NCI-H774 (cell line): ENCODE measurements around the gene ASB7.
"Not testable (repeated sequence)": the region's sequence is repeated elsewhere in the genome, so short reads cannot be mapped to it uniquely, and the experiment has no call there.

Experiments used
- DNase-seq: peaks from one replicate; lab custom pipeline; 2025; lab: John Stamatoyannopoulos, UW

Gene ASB7

DNA sequence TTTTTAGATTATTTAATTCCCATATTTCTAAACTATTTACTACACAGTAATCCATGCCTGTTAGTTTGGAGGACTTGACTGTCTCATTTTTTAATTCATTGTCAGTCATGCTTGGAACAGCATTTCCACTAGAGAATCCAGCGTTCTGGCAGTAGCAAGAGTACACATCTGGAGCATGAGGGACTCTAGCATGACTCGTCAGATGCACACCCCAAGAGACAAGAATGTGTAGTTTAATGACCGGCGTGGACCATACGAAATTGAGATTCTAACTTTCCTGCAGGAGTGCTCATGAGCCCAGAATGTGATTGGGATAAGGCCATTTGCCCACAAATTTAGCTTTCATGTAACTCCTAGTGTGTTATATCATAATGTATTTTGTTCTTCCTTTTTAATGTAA, 48.9 kb downstream of the ASB7 start:
- DNase-seq, result no peak

DNA sequence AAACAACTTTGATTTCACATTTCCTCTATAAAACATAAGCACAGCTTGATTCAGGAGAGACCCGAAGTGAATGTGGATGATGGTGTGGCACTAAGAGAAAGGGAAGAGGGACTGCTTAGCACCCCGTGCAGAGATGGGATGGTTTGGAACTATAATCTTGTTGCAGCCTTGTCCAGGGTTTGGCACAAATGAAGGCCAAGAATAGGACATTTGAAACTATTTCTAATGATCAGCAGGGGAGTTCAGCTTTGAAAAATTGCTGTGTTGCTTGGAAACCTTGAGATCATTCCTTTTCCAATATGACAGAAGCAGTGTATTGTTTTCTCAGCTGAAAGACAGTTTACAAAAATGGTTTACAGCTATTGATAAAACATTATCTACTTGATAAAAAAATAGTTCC, 49.7 kb downstream of the ASB7 start:
- no peak for DNase-seq

DNA sequence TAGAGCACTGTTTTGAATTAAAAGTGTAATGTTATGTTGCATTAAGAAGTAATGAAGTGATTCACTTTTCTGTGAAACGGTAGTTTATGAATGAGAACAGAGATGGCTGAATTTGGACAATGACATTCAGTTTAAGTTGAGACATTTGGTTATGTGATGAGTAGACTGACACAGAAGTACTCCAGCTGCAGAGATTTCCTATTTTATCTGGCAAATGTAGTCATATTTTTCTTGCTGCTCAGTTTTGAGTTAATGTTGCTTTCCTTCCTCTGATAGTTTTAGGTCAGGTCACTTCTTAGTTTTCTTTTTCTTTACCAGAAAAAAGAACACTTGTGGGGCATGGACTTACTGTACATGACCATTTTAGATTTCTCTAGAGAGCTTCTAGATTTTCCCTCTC, 51.2 kb downstream of the ASB7 start:
- DNase-seq, result no peak

DNA sequence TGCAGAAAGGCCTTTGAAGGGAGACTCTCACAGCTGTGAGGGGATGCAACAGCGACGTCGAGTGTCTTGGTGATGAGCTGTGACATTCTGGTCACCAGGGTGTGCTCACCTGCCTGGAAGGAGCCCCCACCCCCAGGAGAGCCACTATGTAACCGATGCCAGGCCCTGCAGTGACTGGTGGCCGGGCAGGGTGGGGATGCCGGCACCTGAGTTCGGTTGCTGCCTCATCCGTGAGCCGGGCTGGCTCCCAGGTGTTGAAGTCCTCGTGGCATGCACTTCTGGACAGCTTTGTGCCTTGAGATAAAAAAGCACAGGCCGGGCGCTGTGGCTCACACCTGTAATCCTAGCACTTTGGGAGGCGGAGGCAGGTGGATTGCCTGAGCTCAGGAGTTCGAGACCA, 56.5 kb downstream of the ASB7 start:
- DNase-seq, result no peak

DNA sequence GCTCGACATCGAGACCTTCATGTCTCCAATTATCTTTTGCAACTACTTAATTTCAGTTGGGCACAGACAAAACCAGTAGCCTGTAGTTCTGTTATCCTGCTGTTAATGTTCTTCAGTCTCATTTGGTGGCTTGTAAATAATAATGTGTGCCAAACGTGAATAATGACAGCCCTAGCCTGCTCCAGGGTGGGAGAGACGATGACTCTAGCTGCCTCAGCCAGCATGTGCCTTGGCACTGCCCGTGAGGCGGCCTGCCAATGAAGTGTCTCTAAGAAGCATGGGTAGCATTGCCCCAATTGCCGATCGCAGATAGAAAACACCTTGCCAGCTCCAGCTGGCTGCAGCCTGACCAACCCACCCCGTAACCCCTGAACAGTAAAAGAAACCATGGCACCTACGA, 58.8 kb downstream of the ASB7 start:
- DNase-seq, result no peak

DNA sequence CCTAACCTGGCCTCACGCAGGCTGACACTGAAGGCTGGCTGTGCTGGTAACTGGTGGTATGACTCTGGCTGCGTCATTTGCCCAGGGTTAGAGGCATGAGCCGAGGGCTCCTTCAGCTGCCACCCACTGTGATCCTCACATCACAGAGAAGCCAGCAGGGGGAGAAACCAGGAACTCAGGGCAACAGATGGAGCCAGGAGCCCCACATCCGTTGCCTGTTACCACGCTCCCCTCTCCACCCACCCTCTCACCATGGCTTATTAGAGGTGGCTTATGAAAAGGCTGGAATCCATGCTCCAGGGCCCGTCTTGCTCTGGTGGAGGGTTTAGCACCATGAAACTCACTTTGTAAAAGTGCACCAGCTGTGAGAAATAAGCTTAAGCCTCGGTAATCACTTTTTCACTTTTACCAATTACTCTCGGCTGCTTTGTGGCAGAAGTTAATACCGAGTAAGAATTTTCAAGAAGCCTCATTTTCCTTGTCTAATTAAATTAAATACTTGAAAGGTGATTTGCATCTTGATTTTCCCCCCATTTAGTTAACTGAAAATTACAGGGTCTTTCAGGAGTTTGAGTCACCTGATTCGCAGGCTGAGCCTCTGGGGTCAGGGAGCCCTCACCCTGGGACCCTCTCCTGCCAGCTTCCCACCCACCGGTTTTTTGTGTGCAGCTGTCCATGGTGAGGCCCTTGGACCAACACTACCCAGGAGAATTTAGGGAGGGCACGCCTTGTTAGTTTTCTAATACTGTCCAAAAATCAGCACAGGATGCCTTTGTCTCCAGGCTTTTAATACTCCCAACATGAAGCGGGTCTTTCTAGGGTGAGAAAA, 60.9 kb downstream of the ASB7 start:
- no peak for DNase-seq

DNA sequence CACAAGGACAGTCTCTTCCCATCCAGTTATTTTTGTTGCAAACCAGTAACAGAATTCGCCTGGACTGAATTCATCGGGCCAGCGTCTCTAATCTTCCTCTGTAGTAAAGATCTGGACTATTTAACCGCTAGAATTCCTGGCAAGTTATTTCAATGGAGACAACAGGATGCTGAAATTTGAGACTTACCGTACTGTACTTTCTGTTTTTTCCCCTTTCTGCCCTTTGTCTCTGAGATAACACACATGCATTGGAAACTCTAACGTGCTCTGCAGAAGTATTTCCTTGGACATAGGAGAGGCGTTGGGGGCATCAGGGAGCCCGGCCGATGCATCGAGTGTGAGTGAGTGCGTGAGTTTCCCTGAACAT, 61.5 kb downstream of the ASB7 start:
- DNase-seq, result no peak

DNA sequence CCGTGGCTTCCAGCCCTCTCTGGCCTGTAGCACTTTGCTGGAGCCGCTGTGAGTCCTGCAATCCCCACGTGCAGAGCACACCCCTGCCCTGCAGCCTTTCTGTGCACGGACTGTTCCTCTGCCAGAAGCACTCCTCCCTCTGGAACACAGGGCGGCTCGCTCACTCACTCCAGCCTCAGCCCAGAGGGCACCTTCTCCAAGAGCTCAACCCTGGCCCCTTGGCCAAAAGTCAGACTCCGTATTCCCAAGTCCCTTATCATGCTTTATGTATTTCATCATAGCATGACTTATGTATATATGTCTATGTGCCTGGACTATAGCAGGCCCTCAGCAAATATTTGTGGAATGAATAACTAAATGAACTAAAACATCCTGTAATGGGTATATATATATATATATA, 63.2 kb downstream of the ASB7 start:
- no peak for DNase-seq

DNA sequence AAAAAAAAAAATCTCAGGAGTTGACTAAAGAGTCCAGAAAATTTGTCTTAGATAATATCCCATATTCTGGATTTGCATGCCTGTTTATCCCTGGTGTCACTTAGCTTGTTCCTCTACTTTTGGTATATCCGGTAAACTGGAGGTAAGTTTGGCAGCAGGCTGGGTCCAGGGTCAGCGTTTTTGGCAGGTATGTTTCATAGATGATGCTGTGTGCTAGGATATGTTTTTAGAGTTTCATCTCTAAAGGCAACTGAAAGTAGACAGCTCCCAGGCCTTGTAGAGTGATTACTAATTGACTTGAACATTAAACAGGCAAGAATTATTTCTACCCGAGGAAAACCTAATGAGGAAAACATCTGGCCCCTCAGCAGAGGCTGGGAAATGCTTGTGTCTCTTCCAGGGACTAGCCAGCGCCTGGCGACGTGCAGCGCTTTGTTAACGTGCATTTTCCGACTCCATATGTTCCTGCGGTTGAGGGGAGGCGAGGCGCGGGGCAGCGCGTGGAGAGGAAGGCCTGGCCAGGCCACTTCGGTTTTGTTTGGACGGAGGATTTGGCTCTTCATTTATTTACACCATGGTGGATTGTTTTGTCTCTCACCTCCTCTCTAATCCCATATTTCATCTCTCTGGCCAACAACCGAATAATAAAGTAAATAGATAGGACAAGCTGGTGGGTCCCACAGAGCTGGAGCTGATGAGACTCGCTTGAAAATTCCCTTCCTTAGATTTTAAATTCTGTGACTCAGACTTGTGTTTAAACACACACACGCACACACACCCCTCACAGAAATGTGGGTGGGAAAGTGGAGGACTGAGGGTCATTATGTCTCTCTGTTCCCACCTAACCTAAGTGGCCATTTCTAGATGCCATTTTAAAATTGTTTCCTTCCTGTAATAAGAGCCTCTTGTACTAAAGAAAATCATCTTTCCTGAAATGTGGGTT, 65.3 kb downstream of the ASB7 start:
- no peak for DNase-seq

DNA sequence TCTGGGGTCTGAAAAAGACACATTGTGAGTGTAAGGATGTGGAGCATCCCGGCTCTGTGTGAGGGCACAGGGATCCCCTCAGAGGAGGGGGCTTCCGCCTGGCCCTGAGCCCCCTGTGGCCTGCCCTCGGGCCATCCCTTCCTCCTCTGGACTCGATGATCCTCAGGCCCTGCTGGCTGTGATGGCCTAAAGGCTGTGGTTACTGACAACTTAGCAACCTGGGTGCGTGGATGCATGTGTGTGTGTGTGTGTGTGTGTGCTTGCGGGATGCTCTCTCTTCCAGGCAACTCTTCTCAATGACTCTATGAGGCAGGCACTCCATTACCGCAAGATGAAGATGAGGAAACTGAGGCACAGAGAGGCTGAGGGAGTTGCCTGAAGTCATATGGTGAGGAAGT, 66.0 kb downstream of the ASB7 start:
- no peak for DNase-seq

DNA sequence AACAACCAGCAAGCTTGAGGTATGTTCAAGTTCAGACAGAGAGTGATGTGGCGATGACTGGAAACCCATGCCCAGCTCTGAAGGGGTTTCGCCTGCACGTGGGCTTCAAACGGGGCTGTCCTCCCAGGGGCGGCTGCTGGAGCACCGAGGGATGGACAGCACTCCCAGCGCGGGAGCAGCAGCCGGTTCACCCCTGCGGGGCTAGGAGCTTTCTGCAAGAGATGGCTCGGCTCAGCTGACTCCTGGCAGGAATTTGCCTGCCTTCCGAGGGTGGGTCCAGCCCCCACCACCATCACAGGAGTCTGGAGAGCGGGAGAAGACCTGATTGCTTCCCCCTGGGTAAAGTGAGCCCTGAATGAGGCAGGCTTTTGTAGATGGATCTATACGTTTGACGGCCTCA, 66.9 kb downstream of the ASB7 start:
- no peak for DNase-seq

DNA sequence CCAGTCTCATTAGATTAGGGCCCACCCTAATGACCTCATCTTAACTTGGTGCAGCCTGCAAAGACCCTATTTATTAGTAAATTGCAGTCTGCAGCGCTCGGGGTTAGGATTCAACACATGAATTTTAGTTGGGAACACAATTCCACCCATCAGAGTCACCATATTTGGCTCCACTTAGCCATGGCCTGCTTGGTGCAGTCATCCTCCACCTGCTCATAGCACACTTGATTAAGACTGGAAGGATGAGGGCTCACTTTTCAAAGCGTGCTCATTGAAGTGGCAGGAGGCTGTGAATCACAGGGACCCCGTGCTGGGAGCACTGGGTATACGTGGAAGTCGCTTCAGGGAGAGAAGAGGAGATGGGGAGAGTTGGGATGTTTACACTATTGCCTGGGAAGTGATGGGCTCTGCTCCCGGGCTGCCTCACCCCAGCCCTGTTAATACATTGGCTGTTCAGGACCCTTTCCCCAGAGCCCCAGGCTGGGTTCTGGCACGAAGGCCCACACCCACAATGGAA, 68.2 kb downstream of the ASB7 start:
- no peak for DNase-seq

DNA sequence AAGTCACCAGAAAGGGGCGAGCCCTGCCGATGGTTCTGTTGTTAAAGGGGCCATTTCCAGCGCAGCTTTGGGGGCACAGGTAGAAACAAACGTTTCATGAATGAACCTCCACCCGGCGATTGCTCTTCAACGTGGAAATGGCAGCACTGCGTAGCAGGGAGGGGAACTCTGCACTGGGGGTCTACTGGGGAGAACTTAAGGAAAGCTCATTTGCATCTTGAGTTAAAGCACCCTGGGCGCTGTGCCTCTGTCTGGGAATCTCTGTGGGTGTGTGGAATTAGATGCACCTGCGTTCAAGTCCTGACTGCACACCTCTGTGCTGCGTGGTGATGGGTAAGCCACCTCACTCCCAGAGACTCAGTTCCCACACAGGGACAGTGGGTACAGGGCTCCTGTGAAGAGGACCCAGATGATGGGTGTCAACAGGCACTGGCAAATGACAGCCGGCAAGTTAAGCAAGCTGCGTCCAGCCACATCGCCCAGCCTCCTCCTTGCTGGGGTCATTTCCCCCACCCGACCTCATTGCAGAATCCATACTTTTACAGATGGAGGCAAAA, 68.8 kb downstream of the ASB7 start:
- DNase-seq, result no peak

DNA sequence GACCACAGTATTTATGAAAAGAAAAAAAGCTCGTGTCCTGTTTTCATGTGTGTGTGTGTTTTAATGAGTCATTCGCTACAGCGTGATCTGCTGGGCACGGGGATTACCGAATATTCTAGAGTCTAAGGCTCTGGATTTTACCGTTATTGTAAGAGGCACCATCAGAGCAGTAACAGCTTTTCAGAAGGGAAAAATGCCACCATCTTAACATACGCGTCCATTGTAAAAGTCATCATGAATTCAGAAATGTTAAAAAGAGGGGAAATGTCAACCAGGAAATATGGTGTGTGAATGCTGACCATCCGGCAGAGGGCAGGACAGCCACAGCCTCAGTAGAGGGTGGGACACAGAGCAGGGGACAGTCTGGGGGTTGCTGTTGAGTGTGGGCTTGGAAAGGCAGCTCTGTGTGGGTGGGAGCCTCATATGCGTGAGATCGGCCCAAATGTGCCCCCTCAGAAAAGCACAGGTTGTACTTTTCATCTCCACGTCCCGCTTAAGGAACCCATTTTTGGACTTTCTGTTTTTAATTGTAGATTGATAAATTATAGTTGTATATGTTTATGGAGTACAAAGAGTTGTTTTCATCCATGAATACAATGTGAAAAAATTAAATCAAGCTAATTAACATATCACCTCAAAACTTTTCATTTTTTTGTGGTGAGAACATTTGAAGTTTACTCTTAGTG, 69.6 kb downstream of the ASB7 start:
- peak; percentile 5 for DNase-seq

DNA sequence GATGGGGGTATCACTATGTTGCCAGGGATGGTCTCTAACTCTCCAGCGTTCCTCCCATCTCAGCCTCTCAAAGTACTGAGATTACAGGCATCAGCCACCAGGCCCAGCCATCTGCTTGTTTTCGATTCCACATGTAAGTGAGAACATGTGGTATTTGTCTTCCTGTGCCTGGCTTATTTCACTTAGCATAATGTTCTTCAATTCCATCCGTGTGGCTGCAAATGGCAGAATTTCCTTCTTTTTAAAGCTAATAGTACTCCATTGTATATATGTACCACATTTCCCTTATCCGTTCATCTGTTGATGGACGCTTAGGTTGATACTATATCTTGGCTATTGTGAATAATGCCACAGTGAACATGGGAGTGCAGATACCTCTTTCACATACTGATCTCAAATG, 70.6 kb downstream of the ASB7 start:
- no peak for DNase-seq

DNA sequence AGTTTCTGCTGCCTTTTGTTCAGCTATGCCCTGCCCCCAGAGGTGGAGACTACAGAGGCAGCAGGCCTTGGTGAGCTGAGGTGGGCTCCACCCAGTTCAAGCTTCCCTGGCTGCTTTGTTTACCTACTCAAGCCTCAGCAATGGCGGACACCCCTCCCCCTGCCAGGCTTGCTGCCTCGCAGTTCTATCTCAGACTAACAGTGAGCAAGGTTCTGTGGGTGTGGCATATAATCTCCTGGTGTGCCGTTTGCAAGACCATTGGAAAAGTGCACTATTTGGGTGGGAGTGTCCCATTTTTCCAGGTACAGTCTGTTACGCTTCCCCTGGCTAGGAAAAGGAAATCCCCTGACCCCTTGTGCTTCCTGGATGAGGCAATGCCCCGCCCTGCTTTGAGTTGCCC, 76.8 kb downstream of the ASB7 start:
- not testable (repeated sequence) for DNase-seq

DNA sequence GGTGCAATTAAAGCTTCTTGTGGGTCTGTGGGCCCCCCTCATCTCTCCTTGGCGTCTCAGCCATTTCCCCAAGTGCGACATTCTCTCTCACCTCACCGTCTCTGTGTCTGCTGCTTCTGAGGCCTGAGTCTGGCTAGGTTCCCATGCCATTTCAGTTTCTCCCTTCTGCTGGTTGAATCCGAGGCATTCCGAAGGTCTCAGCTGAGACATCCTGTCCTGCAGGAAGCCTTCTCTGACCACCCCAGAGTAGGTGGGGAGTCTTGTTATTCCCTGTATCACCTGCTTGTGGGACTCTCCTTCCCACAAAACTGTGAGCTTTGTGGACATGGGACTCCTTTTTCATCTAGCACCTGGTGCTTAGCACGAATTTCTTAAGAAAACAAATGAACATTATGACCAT, 78.3 kb downstream of the ASB7 start:
- no peak for DNase-seq

DNA sequence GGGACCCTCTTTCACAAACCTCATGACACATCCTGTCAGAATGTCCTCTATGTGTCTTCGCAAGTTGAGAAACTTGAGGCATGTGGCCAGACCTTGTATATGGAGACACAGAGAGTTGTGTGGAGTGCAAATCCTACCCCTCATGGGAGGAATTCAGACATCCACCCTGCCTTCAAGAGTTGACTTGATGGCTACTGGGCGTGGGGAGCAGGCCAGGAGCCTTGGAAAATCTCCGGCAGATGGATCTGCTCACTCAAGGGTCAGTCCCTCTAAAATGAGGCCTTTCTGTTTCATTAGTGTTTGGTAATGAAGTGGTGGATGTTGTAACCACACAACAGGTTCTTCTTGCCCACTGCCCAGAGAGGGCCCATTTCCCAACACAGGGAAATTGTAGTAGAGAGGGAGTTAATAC, 79.0 kb downstream of the ASB7 start:
- DNase-seq, result no peak

DNA sequence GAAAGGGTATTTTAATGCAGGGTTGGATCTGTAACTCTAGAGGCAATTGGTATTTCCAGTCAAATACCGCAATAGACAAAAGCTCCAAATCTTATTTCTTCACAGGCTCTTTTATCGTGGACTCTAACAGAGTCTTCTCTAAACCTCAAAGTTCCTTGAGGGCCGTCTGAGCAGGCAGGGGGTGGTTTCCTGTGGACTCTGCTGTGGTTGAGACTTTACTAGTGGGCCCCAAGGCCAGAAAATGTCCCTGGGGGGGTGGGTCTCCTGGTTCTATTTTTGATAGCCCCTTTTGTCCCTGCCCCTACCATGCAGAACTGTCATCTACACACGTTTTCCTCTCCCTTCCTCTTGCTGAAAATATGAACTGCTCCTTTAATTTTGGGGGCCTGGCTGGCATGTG, 80.1 kb downstream of the ASB7 start:
- no peak for DNase-seq

DNA sequence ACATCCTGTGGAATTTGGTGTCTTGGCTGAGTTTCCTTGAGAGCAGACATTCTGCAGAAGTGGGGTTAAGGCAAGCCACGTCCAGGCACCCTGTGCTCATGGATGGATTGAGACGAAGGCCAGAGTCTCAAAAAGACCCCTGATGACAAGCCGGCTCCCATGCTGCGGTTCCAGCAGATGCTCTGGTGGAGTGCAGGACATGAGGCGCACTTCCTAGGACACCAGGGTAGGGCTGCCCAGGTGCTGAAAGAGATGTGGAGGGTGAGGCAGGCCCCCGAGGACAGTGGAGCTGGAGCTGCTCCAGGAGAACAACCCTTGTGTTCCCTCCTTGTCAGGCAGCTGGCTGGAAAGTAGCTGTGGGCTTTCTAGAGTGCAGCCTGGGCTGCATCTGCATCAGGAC, 81.0 kb downstream of the ASB7 start:
- no peak for DNase-seq

DNA sequence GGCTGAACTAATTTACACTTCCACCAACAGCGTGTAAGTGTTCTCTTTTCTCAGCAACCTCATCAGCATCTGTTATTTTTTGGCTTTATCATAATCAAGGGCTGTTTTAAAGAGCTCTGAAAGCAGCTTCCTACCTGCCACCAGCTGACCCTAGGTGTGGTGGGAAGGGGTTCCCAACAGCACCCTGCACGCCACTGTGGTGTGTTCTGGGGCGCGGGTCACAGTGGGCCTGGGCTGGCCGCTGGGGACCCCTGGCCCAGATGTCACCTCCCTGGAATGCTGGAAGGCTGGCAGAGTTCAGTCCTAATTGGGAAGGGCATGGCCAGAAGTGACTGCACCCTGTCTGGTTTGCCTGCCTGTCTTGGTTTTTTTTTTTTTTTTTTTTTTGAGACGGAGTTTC, 82.2 kb downstream of the ASB7 start:
- DNase-seq, result no peak

DNA sequence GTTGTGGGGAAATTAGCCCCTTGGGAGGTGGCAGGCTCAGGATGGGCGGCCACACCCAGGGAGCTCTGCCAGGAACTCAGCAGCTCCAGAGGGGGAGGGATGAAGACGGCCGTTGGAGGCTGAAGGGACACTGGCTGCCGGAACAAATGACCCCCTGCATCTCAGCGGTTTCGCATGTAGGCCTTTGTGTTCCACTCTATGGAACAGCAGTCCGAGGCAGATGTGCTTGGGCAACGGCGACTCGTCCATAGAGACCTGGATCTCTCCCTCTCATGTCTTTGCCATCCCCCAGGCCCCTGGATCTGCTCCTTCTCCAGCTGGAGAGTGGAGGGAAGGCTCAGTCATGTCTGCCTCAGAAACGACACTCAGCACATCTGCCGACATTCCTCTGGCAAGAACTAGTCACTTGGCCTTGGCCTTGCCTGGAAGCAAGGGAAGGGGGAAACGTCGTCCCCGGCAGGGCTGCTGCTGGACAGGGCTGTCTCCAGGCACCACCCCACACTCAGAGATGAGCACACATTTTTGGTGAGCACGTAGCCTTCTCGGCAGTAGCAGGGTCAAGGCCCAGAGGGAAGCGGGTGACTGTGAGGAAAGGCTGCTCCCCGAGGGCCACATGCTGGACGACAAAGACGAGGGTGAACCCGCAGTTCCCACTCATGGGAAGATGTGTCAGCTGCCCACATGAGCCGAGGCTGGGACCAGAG, 83.8 kb downstream of the ASB7 start:
- no peak for DNase-seq
